Psoas muscle (tissue), 8 donors: ENCODE results near the gene FYN. TPM values are rescaled to one million over a fixed set of nuclear protein-coding genes. Genes with fewer than 3 reads are reported as not detected.

ENCODE experiments used
- ATAC-seq, 4 donors: fragments of 200-7000 bp; cut with Tn5 transposase; one replicate each; pipeline ENCODE4 v1.9.1; 2020; ENCODE audit warnings: moderate library complexity in 3 of 4, mild to moderate bottlenecking in 2 of 4
- DNase-seq, 2 donors: peaks; one replicate each; pipeline ENCODE4 v3.0.0-alpha.2; 2020
- H3K27ac ChIP-seq: fragments of 200-600 bp; one replicate; pipeline ENCODE4 v1.8.0; 2022
- H3K27me3 ChIP-seq, 3 donors: fragments of 200-600 bp in 1 of 3; one replicate each; pipeline versions ENCODE4 v1.6.1 to v1.8.0; 2013 to 2022; ENCODE audit warnings: low read length in 2 of 3, mild to moderate bottlenecking in 2 of 3, moderate library complexity in 1 of 3; ENCODE audit not compliant: insufficient read depth in 3 of 3
- H3K36me3 ChIP-seq, 2 donors: fragments of 200-600 bp in 1 of 2; one replicate each; pipeline versions ENCODE4 v1.6.1 to v1.8.0; 2013 to 2022; ENCODE audit warnings: low read depth in 1 of 2, mild to moderate bottlenecking in 1 of 2, moderate library complexity in 1 of 2; ENCODE audit not compliant: insufficient read depth in 1 of 2
- H3K4me1 ChIP-seq: fragments of 200-600 bp; one replicate; pipeline ENCODE4 v1.8.0; 2022
- H3K4me3 ChIP-seq: fragments of 200-600 bp; one replicate; pipeline ENCODE4 v1.8.0; 2022; ENCODE audit warnings: mild to moderate bottlenecking
- H3K9me3 ChIP-seq: fragments of 200-600 bp; one replicate; pipeline ENCODE4 v1.8.0; 2022
- CTCF ChIP-seq: fragments of 200-600 bp; IDR thresholded peaks from one replicate; pipeline ENCODE4 v1.8.0; 2022; ENCODE audit warnings: antibody characterized with exemption
- WGBS, 3 donors: extraction: QIAGEN DNeasy Blood & Tissue Kit; methylation state at CpG; one replicate each; pipeline versions ENCODE4 v1.1.6 to v1.1.7; 2013; 5-methylcytosine and 5-hydroxymethylcytosine counted together
- intact Hi-C, 2 donors: fragments of 100-400 bp; cut with DNase I; formaldehyde crosslinking; loops; one replicate each; pipeline versions ENCODE4 v1.11.0 to v1.14.2; 2022
- polyA plus RNA-seq, 3 donors: library from polyadenylated mRNA; stranded (reverse); fragments of 200-250 nt; gene quantifications; one replicate each; pipeline ENCODE4 v1.2.3, GENCODE V29; 2013
- total RNA-seq, 4 donors: library from RNA; stranded (reverse); fragmentation: NEBNext Ultra II Directional in 2 of 4; extraction: Animal tissue kit (Norgen Biotek cat#: 25700) in 2 of 4; gene quantifications; one replicate each; pipeline versions ENCODE4 v1.2.1 to v1.2.4, GENCODE V29; 2021 to 2023
- donor health status: healthy with polysubstance abuse.
- donor health status: DM: no; HTN: no; CAD: no; lungs with moderate emphysema.
- donor health status: Bipolar disorder and iron deficiency.
- donor health status: healthy.
- donor health status: DM: yes; HTN: yes; CAD: no.
- donor health status: DM: no; HTN: no; CAD: no.
- donor health status: DM: no; HTN: no; CAD: no.
- donor health status: DM: yes; HTN: yes; CAD: no.

The FYN gene
- total and polyA plus RNA-seq, 7 donors = 7.1 to 27.8 (median 12.3) TPM

- H3K27me3 ChIP-seq = peaks cover 0 to 2% (median 0%) of the 10 kb centered on the region in 3 donors
- H3K36me3 ChIP-seq = no peaks in the 10 kb centered on the region
- WGBS, 3 donors = 95 to 97% (median 96%) methylated on average over 3 of the region's 3 CpGs
- peaks cover 4% of the 10 kb centered on the region for H3K4me1 ChIP-seq
- no peak for TF ChIP-seq CTCF
- intact Hi-C loops = no loop called here
- no peak overlapping the region for H3K27ac ChIP-seq
- DNase-seq = no peak
- H3K9me3 ChIP-seq = no peaks in the 10 kb centered on the region
- ATAC-seq = no peak
- H3K4me3 ChIP-seq = no peak overlapping the region
Observed at GRCh38 chr6:111779031-111779430, 94.2 kb downstream of the FYN start.

GRCh38 chr6:111777357-111777756 is 95.9 kb downstream of the FYN start:
- WGBS, 3 donors = 68 to 82% (median 76%) methylated on average over 6 of the region's 6 CpGs
- DNase-seq (no peak), ATAC-seq (no peak)
- H3K4me3 ChIP-seq = no peak overlapping the region
- H3K9me3 ChIP-seq = no peaks in the 10 kb centered on the region
- H3K27ac ChIP-seq = no peak overlapping the region
- H3K27me3 ChIP-seq = peaks cover 0 to 2% (median 0%) of the 10 kb centered on the region in 3 donors
- H3K4me1 ChIP-seq = peaks cover 4% of the 10 kb centered on the region
- intact Hi-C loops = no loop called here
- no peak for TF ChIP-seq CTCF
- no peaks in the 10 kb centered on the region for H3K36me3 ChIP-seq

- peaks cover 0 to 2% (median 0%) of the 10 kb centered on the region in 3 donors for H3K27me3 ChIP-seq
- ATAC-seq = no peak
- DNase-seq = no peak
- no peak overlapping the region for H3K27ac ChIP-seq
- H3K4me1 ChIP-seq = peaks cover 4% of the 10 kb centered on the region
- TF ChIP-seq CTCF = no peak
- no peak overlapping the region for H3K4me3 ChIP-seq
- no peaks in the 10 kb centered on the region for H3K36me3 ChIP-seq
- intact Hi-C loops = no loop called here
- WGBS, 3 donors = 65 to 77% (median 68%) methylated on average over 8 of the region's 8 CpGs
- H3K9me3 ChIP-seq = no peaks in the 10 kb centered on the region
Observed at GRCh38 chr6:111776236-111777221, 96.7 kb downstream of the FYN start.

- WGBS, 3 donors = 87 to 91% (median 89%) methylated on average over 8 of the region's 8 CpGs
- Histone ChIP-seq H3K27me3 (peaks cover 0 to 2% (median 0%) of the 10 kb centered on the region in 3 donors), H3K9me3 (no peaks in the 10 kb centered on the region), H3K4me1 (no peaks in the 10 kb centered on the region), H3K36me3 (no peaks in the 10 kb centered on the region), H3K4me3 (no peak overlapping the region), H3K27ac (no peak overlapping the region)
- DNase-seq = no peak
- ATAC-seq = no peak
- intact Hi-C loops = no loop called here
- TF ChIP-seq CTCF = no peak
Observed at GRCh38 chr6:111775145-111775922, 97.9 kb downstream of the FYN start.
